Neural progenitor cell (in vitro differentiated cells): ENCODE results near the gene RBM6.

ENCODE experiments used
- CTCF ChIP-seq: fragments of 200-600 bp; sonication (generic); IDR thresholded peaks from 2 replicates; pipeline ENCODE4 v1.5.1; 2017; ENCODE audit warnings: antibody characterized with exemption, mild to moderate bottlenecking
- EZH2 ChIP-seq: fragments of 200-600 bp; sonication (generic); IDR thresholded peaks from 2 replicates; pipeline ENCODE4 v1.6.1; 2017; ENCODE audit warnings: antibody characterized with exemption, mild to moderate bottlenecking, moderate library complexity
- EZH2phosphoT487 ChIP-seq: fragments of 200-600 bp; sonication (generic); IDR thresholded peaks from 2 replicates; pipeline ENCODE4 v1.6.1; 2017; ENCODE audit warnings: antibody characterized with exemption

GRCh38 chr3:49997862-49998261 lies 57.9 kb downstream of the RBM6 start:
- TF ChIP-seq CTCF = no peak
- TF ChIP-seq EZH2 = no peak
- TF ChIP-seq EZH2phosphoT487 = no peak
